H9 (cell line): ENCODE data around the gene DOC2A. TPM values are rescaled to one million over a fixed set of nuclear protein-coding genes. Genes with fewer than 3 reads are reported as not detected.

Experiments
- DNase-seq: peaks from one replicate; pipeline ENCODE4 v3.0.0-alpha.2; 2017
- H2AFZ ChIP-seq: one replicate; pipeline ENCODE4 v1.6.1; 2013; ENCODE audit warnings: mild to moderate bottlenecking, low read length, control low read depth, moderate library complexity
- H2AK5ac ChIP-seq: 2 replicates; pipeline ENCODE4 v1.6.1; 2013; ENCODE audit warnings: low read length, control low read depth, mixed read lengths; ENCODE audit not compliant: insufficient read length
- H2BK120ac ChIP-seq: one replicate; pipeline ENCODE4 v1.6.1; 2013; ENCODE audit warnings: low read depth, mild to moderate bottlenecking, low read length, control low read depth, inconsistent platforms; ENCODE audit not compliant: poor library complexity, severe bottlenecking
- H2BK12ac ChIP-seq: 2 replicates; pipeline ENCODE4 v1.6.1; 2013; ENCODE audit warnings: low read length, control low read depth, mixed read lengths, low read depth; ENCODE audit not compliant: insufficient read length
- H2BK15ac ChIP-seq: 2 replicates; pipeline ENCODE4 v1.6.1; 2013; ENCODE audit warnings: low read depth, low read length, control low read depth
- H2BK20ac ChIP-seq: one replicate; pipeline ENCODE4 v1.6.1; 2013; ENCODE audit warnings: low read depth, mild to moderate bottlenecking, low read length, control low read depth, inconsistent platforms; ENCODE audit not compliant: poor library complexity, severe bottlenecking
- H2BK5ac ChIP-seq: 2 replicates; pipeline ENCODE4 v1.6.1; 2013; ENCODE audit warnings: low read length, control low read depth, mixed read lengths; ENCODE audit not compliant: insufficient read length
- H3K14ac ChIP-seq: 2 replicates; pipeline ENCODE4 v1.6.1; 2013; ENCODE audit warnings: low read length, control low read depth; ENCODE audit not compliant: insufficient read depth
- H3K18ac ChIP-seq: 2 replicates; pipeline ENCODE4 v1.6.1; 2013; ENCODE audit warnings: low read depth, mild to moderate bottlenecking, mixed read lengths, low read length, control low read depth; ENCODE audit not compliant: insufficient read length
- H3K23ac ChIP-seq: 2 replicates; pipeline ENCODE4 v1.6.1; 2013; ENCODE audit warnings: low read length, control low read depth, mixed read lengths, low read depth; ENCODE audit not compliant: insufficient read length
- H3K23me2 ChIP-seq: 2 replicates; pipeline ENCODE4 v1.6.1; 2013; ENCODE audit warnings: low read depth, mild to moderate bottlenecking, mixed read lengths, low read length, control low read depth; ENCODE audit not compliant: insufficient read length, poor library complexity, severe bottlenecking
- H3K27ac ChIP-seq: 2 replicates; pipeline ENCODE4 v1.5.1; 2013; ENCODE audit warnings: low read length, control low read depth, mixed read lengths, low read depth; ENCODE audit not compliant: insufficient read length
- H3K27me3 ChIP-seq: 2 replicates; pipeline ENCODE4 v1.6.1; 2013; ENCODE audit warnings: low read length, control low read depth, inconsistent platforms; ENCODE audit not compliant: insufficient read depth
- H3K4ac ChIP-seq: 2 replicates; pipeline ENCODE4 v1.6.1; 2013; ENCODE audit warnings: low read depth, mild to moderate bottlenecking, control low read depth, inconsistent platforms, low read length, moderate library complexity
- H3K4me1 ChIP-seq: 2 replicates; pipeline ENCODE4 v1.6.1; 2013; ENCODE audit warnings: low read length, control low read depth, inconsistent platforms; ENCODE audit not compliant: insufficient read depth
- H3K4me2 ChIP-seq: 2 replicates; pipeline ENCODE4 v1.6.1; 2013; ENCODE audit warnings: low read length, control low read depth, mixed read lengths; ENCODE audit not compliant: insufficient read length, insufficient read depth
- H3K56ac ChIP-seq: 2 replicates; pipeline ENCODE4 v1.6.1; 2013; ENCODE audit warnings: low read depth, mild to moderate bottlenecking, mixed read lengths, low read length, control low read depth; ENCODE audit not compliant: insufficient read length
- H3K79me1 ChIP-seq: 2 replicates; pipeline ENCODE4 v1.6.1; 2013; ENCODE audit warnings: low read depth, mild to moderate bottlenecking, moderate library complexity, low read length, control low read depth, inconsistent platforms; ENCODE audit not compliant: insufficient read depth, poor library complexity, severe bottlenecking
- H3K79me2 ChIP-seq: 2 replicates; pipeline ENCODE4 v1.6.1; 2013; ENCODE audit warnings: low read length, control low read depth, inconsistent platforms; ENCODE audit not compliant: insufficient read depth
- H3K9ac ChIP-seq: 2 replicates; pipeline ENCODE4 v1.6.1; 2013; ENCODE audit warnings: low read length, control low read depth, mixed read lengths; ENCODE audit not compliant: insufficient read length; ENCODE audit errors: extremely low read depth
- H3K9me3 ChIP-seq: one replicate; pipeline ENCODE4 v1.6.1; 2013; ENCODE audit warnings: low read depth, low read length, inconsistent platforms; ENCODE audit not compliant: control insufficient read depth
- H3T11ph ChIP-seq: one replicate; pipeline ENCODE4 v1.6.1; 2013; ENCODE audit warnings: mild to moderate bottlenecking, low read length, control low read depth, inconsistent platforms
- H4K20me1 ChIP-seq: one replicate; pipeline ENCODE4 v1.6.1; 2013; ENCODE audit not compliant: control insufficient read depth, insufficient read length, insufficient read depth
- H4K5ac ChIP-seq: 2 replicates; pipeline ENCODE4 v1.6.1; 2013; ENCODE audit warnings: low read depth, mild to moderate bottlenecking, mixed read lengths, low read length, control low read depth; ENCODE audit not compliant: insufficient read length
- H4K8ac ChIP-seq: replicated peaks from 2 replicates; pipeline ENCODE4 v1.6.1; 2013; ENCODE audit warnings: low read length, control low read depth, mixed read lengths, low read depth; ENCODE audit not compliant: insufficient read length
- H4K91ac ChIP-seq: 2 replicates; pipeline ENCODE4 v1.6.1; 2013; ENCODE audit warnings: low read depth, mild to moderate bottlenecking, moderate library complexity, mixed read lengths, low read length, control low read depth; ENCODE audit not compliant: insufficient read length
- H3K27ac Mint-ChIP-seq, 3 experiments: 2 replicates in 2 of 3; 3 replicates in 1 of 3; pipeline ENCODE4 v1.8.0; 2020 to 2021; ENCODE audit warnings: mixed read lengths in 3 of 3, mild to moderate bottlenecking in 1 of 3, moderate library complexity in 1 of 3
- H3K27me3 Mint-ChIP-seq: 2 replicates; pipeline ENCODE4 v1.8.0; 2021; ENCODE audit warnings: low read depth, mild to moderate bottlenecking, moderate library complexity, mixed read lengths
- H3K36me3 Mint-ChIP-seq, 3 experiments: 2 replicates in 2 of 3; 3 replicates in 1 of 3; pipeline ENCODE4 v1.8.0; 2020 to 2021; ENCODE audit warnings: low read depth in 3 of 3, mixed read lengths in 3 of 3; ENCODE audit not compliant: insufficient read depth in 1 of 3
- H3K4me1 Mint-ChIP-seq, 2 experiments: 2 replicates each; pipeline ENCODE4 v1.8.0; 2020; ENCODE audit warnings: mixed read lengths in 2 of 2
- H3K4me3 Mint-ChIP-seq, 2 experiments: 2 replicates in 1 of 2; 3 replicates in 1 of 2; pipeline ENCODE4 v1.8.0; 2020 to 2021; ENCODE audit warnings: mild to moderate bottlenecking in 2 of 2, mixed read lengths in 2 of 2, moderate library complexity in 1 of 2
- H3K9me3 Mint-ChIP-seq, 2 experiments: 2 replicates in 1 of 2; 3 replicates in 1 of 2; pipeline ENCODE4 v1.8.0; 2020; ENCODE audit warnings: mild to moderate bottlenecking in 2 of 2, mixed read lengths in 2 of 2, moderate library complexity in 1 of 2
- whole genome bisulfite sequencing: extraction: QIAGEN DNeasy Blood & Tissue Kit; methylation state at CpG from one replicate; pipeline ENCODE4 v1.1.7; 2013; ENCODE audit warnings: missing lambda C conversion rate, low lambda C conversion rate, mixed read lengths; ENCODE audit not compliant: insufficient read length; ENCODE audit errors: extremely low coverage; 5-methylcytosine and 5-hydroxymethylcytosine counted together
- total RNA-seq: library from RNA; stranded (reverse); gene quantifications from 2 replicates; pipeline ENCODE4 v1.2.1, GENCODE V29; 2021
- TF ChIP-seq, protein P1 (sequence below): fragments of 200-600 bp; sonication (generic); conservative IDR thresholded peaks from 3 replicates; pipeline ENCODE4 v1.8.0; 2021; ENCODE audit warnings: antibody characterized with exemption, mild to moderate bottlenecking

DOC2A gene
- total RNA-seq, 1 experiment from 2014 or later = 12.2 TPM

DNA sequence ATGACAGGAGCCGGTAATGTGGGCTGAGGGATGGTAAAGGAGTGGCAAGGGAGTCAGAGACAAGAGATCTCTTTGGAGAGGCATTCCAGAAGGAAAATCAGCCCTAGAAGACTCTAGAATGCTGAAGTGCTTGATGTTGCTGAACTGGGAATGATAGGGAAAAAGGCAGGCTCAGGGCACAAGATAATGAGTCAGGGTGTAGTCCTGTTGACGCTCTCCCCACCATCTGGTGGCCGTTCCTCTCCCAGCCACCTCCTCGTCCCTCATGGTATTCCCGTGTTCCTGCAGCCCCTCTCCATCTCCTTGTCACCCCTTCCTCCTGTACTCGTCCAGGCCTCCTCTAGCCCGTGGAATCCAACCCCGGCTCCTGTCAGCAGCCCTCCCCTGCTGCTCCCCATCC lies 43.6 kb upstream of the DOC2A start:
- no peaks in the 10 kb centered on the region for H4K20me1 ChIP-seq
- H3K36me3 Mint-ChIP-seq = no peaks in the 10 kb centered on the region
- no CpG with 5 or more reads among the region's 8 CpGs for WGBS
- no peak overlapping the region for H3K27ac Mint-ChIP-seq
- TF ChIP-seq, protein P1, sequence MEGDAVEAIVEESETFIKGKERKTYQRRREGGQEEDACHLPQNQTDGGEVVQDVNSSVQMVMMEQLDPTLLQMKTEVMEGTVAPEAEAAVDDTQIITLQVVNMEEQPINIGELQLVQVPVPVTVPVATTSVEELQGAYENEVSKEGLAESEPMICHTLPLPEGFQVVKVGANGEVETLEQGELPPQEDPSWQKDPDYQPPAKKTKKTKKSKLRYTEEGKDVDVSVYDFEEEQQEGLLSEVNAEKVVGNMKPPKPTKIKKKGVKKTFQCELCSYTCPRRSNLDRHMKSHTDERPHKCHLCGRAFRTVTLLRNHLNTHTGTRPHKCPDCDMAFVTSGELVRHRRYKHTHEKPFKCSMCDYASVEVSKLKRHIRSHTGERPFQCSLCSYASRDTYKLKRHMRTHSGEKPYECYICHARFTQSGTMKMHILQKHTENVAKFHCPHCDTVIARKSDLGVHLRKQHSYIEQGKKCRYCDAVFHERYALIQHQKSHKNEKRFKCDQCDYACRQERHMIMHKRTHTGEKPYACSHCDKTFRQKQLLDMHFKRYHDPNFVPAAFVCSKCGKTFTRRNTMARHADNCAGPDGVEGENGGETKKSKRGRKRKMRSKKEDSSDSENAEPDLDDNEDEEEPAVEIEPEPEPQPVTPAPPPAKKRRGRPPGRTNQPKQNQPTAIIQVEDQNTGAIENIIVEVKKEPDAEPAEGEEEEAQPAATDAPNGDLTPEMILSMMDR = no peak
- no peak overlapping the region for H2AFZ ChIP-seq
- H2BK20ac ChIP-seq = no peak overlapping the region
- no peaks in the 10 kb centered on the region for H3K4me1 ChIP-seq
- no peak overlapping the region for H3K27ac ChIP-seq
- no peak overlapping the region for H3K56ac ChIP-seq
- no peak overlapping the region for H3K23ac ChIP-seq
- no peak overlapping the region for H2BK5ac ChIP-seq
- peaks cover 13 to 16% of the 10 kb centered on the region in 2 experiments for H3K4me1 Mint-ChIP-seq
- no peak overlapping the region for H2BK120ac ChIP-seq
- no peak overlapping the region for H2AK5ac ChIP-seq
- no peak overlapping the region for H3K18ac ChIP-seq
- peaks cover 9% of the 10 kb centered on the region for H3K23me2 ChIP-seq
- no peaks in the 10 kb centered on the region for H3K9me3 ChIP-seq
- H3K9ac ChIP-seq = no peak overlapping the region
- H3T11ph ChIP-seq = no peak overlapping the region
- H3K27me3 Mint-ChIP-seq = peaks cover 14% of the 10 kb centered on the region
- H2BK15ac ChIP-seq = no peak overlapping the region
- H4K5ac ChIP-seq = no peak overlapping the region
- H3K4me3 Mint-ChIP-seq = peak overlapping the region; percentile 42 to 69
- no peaks in the 10 kb centered on the region for H3K27me3 ChIP-seq
- no peak overlapping the region for H4K91ac ChIP-seq
- no peak overlapping the region for H3K4ac ChIP-seq
- no peak overlapping the region for H3K14ac ChIP-seq
- H3K9me3 Mint-ChIP-seq = no peaks in the 10 kb centered on the region
- H3K79me1 ChIP-seq = no peaks in the 10 kb centered on the region
- H4K8ac ChIP-seq = no peak overlapping the region
- H3K4me2 ChIP-seq = no peak overlapping the region
- DNase-seq = no peak
- H2BK12ac ChIP-seq = no peak overlapping the region
- no peaks in the 10 kb centered on the region for H3K79me2 ChIP-seq
